Stimulated activated CD4-positive, alpha-beta T cell treated with anti-CD3 and anti-CD28 coated beads, Interleukin-1b, Interleukin-23, amount 100 ng/mL, for 1 hour (primary cell): ENCODE results near the gene LZIC.

ENCODE experiments used
- DNase-seq, 2 donors: peaks; one replicate each; pipeline ENCODE4 v3.0.0-alpha.2; 2020; ENCODE audit warnings: low read depth in 2 of 2

Gene LZIC

GRCh38 chr1:9886092-9886742 is 57.0 kb downstream of the LZIC start:
- no peak for DNase-seq

- DNase-seq, result no peak
These were observed 58.4 kb downstream of the LZIC start for GRCh38 chr1:9884805-9885204.

- DNase-seq, result no peak
These were observed 59.4 kb downstream of the LZIC start for GRCh38 chr1:9883585-9884449.

GRCh38 chr1:9882945-9883303 is 60.3 kb downstream of the LZIC start:
- no peak for DNase-seq

GRCh38 chr1:9882296-9882944 is 60.8 kb downstream of the LZIC start:
- DNase-seq, result no peak

- no peak for DNase-seq
These were observed 61.3 kb downstream of the LZIC start for GRCh38 chr1:9881838-9882249.
